Right cardiac atrium (tissue), 5 donors: ENCODE data around the gene HOXB7. TPM values are rescaled to one million over a fixed set of nuclear protein-coding genes. Genes with fewer than 3 reads are reported as not detected.
A peak's percentile ranks its signal among the peaks of the same experiment; 100 is the strongest.

Experiments
- ATAC-seq, 2 donors: fragments of 200-7000 bp; cut with Tn5 transposase; one replicate each; pipeline versions ENCODE4 v1.8.0 to v1.9.1; 2020; ENCODE audit warnings: moderate library complexity in 2 of 2, mild to moderate bottlenecking in 1 of 2
- DNase-seq, 3 donors: peaks; one replicate each; pipeline ENCODE4 v3.0.0-alpha.2; 2020
- H3K27ac ChIP-seq: one replicate; pipeline ENCODE4 v1.5.1; 2013; ENCODE audit warnings: mild to moderate bottlenecking, low read length, control low read depth, moderate library complexity
- H3K27me3 ChIP-seq: one replicate; pipeline ENCODE4 v1.6.1; 2013; ENCODE audit not compliant: control insufficient read depth, insufficient read depth
- H3K4me1 ChIP-seq: one replicate; pipeline ENCODE4 v1.6.1; 2013; ENCODE audit warnings: low read length; ENCODE audit not compliant: control insufficient read depth, insufficient read depth
- H3K4me3 ChIP-seq: one replicate; pipeline ENCODE4 v1.5.1; 2013; ENCODE audit warnings: low read length, control low read depth
- H3K9me3 ChIP-seq: one replicate; pipeline ENCODE4 v1.6.1; 2013; ENCODE audit warnings: low read length; ENCODE audit not compliant: control insufficient read depth
- WGBS: extraction: QIAGEN DNeasy Blood & Tissue Kit; methylation state at CpG from one replicate; pipeline ENCODE4 v1.1.7; 2013; 5-methylcytosine and 5-hydroxymethylcytosine counted together
- intact Hi-C, 4 donors: fragments of 100-400 bp; cut with DNase I; formaldehyde crosslinking; loops; one replicate each; pipeline versions ENCODE4 v1.11.0 to v1.14.0; 2022 to 2023
- polyA plus RNA-seq: library from polyadenylated mRNA; stranded (reverse); fragments of 200-250 nt; gene quantifications from one replicate; pipeline ENCODE4 v1.2.3, GENCODE V29; 2013
- total RNA-seq, 4 donors: library from RNA; stranded (reverse); fragmentation: NEBNext Ultra II Directional; extraction: Animal tissue kit (Norgen Biotek cat#: 25700); gene quantifications; one replicate each; pipeline ENCODE4 v1.2.1, GENCODE V29; 2021
- donor health status: healthy with polysubstance abuse.
- donor health status: DM: no; HTN: yes; CAD: no.
- donor health status: DM: no; HTN: no; CAD: no.
- donor health status: DM: no; HTN: yes; CAD: no; lungs with severe emphysema.
- donor health status: DM: yes; HTN: yes; CAD: no.

HOXB7 gene
- total and polyA plus RNA-seq, 5 donors = 0.48 to 0.80 (median 0.50) TPM

- H3K27ac ChIP-seq = no peak overlapping the region
- peak in 1 of 3 donors; percentile 32 for DNase-seq
- 10% methylated on average over 54 of the region's 54 CpGs for WGBS
- H3K9me3 ChIP-seq = no peaks in the 10 kb centered on the region
- no peak for ATAC-seq
- no peaks in the 10 kb centered on the region for H3K27me3 ChIP-seq
- no peak overlapping the region for H3K4me3 ChIP-seq
- intact Hi-C loops = loop anchor here in 2 of 4 donors (10.0 kb wide), 2 partner anchors 241 to 261 kb away; no protein-coding TSS in a partner anchor
- H3K4me1 ChIP-seq = peaks cover 4% of the 10 kb centered on the region
These were observed 14.7 kb downstream of the HOXB7 start for GRCh38 chr17:48596000-48596734.

- H3K27ac ChIP-seq = no peak overlapping the region
- DNase-seq (peak in 1 of 3 donors; percentile 7), ATAC-seq (no peak)
- no peaks in the 10 kb centered on the region for H3K9me3 ChIP-seq
- no peaks in the 10 kb centered on the region for H3K27me3 ChIP-seq
- WGBS = 43% methylated on average over 25 of the region's 25 CpGs
- intact Hi-C loops = loop anchor here in 2 of 4 donors (10.0 kb wide), 2 partner anchors 241 to 261 kb away; no protein-coding TSS in a partner anchor
- no peak overlapping the region for H3K4me3 ChIP-seq
- H3K4me1 ChIP-seq = peaks cover 4% of the 10 kb centered on the region
These were observed 15.4 kb downstream of the HOXB7 start for GRCh38 chr17:48595278-48595999.

GRCh38 chr17:48594538-48595277 is 16.1 kb downstream of the HOXB7 start:
- no peaks in the 10 kb centered on the region for H3K9me3 ChIP-seq
- peaks cover 4% of the 10 kb centered on the region for H3K4me1 ChIP-seq
- H3K4me3 ChIP-seq = no peak overlapping the region
- no peaks in the 10 kb centered on the region for H3K27me3 ChIP-seq
- WGBS = 42% methylated on average over 25 of the region's 25 CpGs
- DNase-seq (peak in 1 of 3 donors; percentile 18), ATAC-seq (no peak)
- H3K27ac ChIP-seq = no peak overlapping the region
- intact Hi-C loops = loop anchor here in 2 of 4 donors (10.0 kb wide), 2 partner anchors 240 to 260 kb away; no protein-coding TSS in a partner anchor

GRCh38 chr17:48593840-48594537 is 16.8 kb downstream of the HOXB7 start:
- DNase-seq (peak; percentile 69 to 91 (median 90)), ATAC-seq (peak; percentile 56 to 68)
- Histone ChIP-seq H3K4me3 (peak overlapping the region; percentile 6), H3K27ac (no peak overlapping the region), H3K27me3 (no peaks in the 10 kb centered on the region), H3K9me3 (no peaks in the 10 kb centered on the region), H3K4me1 (peaks cover 4% of the 10 kb centered on the region)
- intact Hi-C loops = loop anchor here in 2 of 4 donors (10.0 kb wide), 2 partner anchors 239 to 259 kb away; no protein-coding TSS in a partner anchor
- 10% methylated on average over 37 of the region's 37 CpGs for WGBS

- DNase-seq (no peak), ATAC-seq (no peak)
- Histone ChIP-seq H3K4me3 (peak within 1 kb of the TSS; percentile 6), H3K27me3 (no peaks in the 10 kb centered on the region), H3K27ac (no peak within 1 kb of the TSS), H3K4me1 (peaks cover 4% of the 10 kb centered on the region), H3K9me3 (no peaks in the 10 kb centered on the region)
- WGBS = 2% methylated on average over 50 of the region's 50 CpGs
- intact Hi-C loops = loop anchor here in 2 of 4 donors (10.0 kb wide), 2 partner anchors 238 to 258 kb away; no protein-coding TSS in a partner anchor
These were observed 17.5 kb downstream of the HOXB7 start, which contains the start of gene HOXB5 for GRCh38 chr17:48593126-48593829. Gene HOXB5 (minus strand): TSS chr17:48593779. CDS start chr17:48593682, 97 bp downstream.

GRCh38 chr17:48592577-48592976 is 18.2 kb downstream of the HOXB7 start:
- DNase-seq = no peak
- 10% methylated on average over 14 of the region's 14 CpGs for WGBS
- Histone ChIP-seq H3K27ac (no peak overlapping the region), H3K9me3 (no peaks in the 10 kb centered on the region), H3K27me3 (no peaks in the 10 kb centered on the region), H3K4me3 (peak overlapping the region; percentile 12), H3K4me1 (no peaks in the 10 kb centered on the region)
- intact Hi-C loops = loop anchor here in 2 of 4 donors (10.0 kb wide), 2 partner anchors 238 to 258 kb away; no protein-coding TSS in a partner anchor
- ATAC-seq = peak in 1 of 2 donors; percentile 13

- 24% methylated on average over 33 of the region's 33 CpGs for WGBS
- intact Hi-C loops = loop anchor here in 2 of 4 donors (10.0 kb wide), 2 partner anchors 237 to 257 kb away; no protein-coding TSS in a partner anchor
- Histone ChIP-seq H3K27ac (no peak overlapping the region), H3K27me3 (no peaks in the 10 kb centered on the region), H3K4me1 (no peaks in the 10 kb centered on the region), H3K4me3 (peak overlapping the region; percentile 12), H3K9me3 (no peaks in the 10 kb centered on the region)
- no peak for DNase-seq
- no peak for ATAC-seq
These were observed 18.7 kb downstream of the HOXB7 start for GRCh38 chr17:48592057-48592514.

- Histone ChIP-seq H3K27ac (no peak overlapping the region), H3K4me1 (no peaks in the 10 kb centered on the region), H3K27me3 (no peaks in the 10 kb centered on the region), H3K9me3 (no peaks in the 10 kb centered on the region), H3K4me3 (no peak overlapping the region)
- no peak for DNase-seq
- intact Hi-C loops = loop anchor here in 2 of 4 donors (10.0 kb wide), 2 partner anchors 237 to 257 kb away; no protein-coding TSS in a partner anchor
- WGBS = 90% methylated on average over 10 of the region's 10 CpGs
- ATAC-seq = no peak
These were observed 19.4 kb downstream of the HOXB7 start for GRCh38 chr17:48591255-48592056.

- intact Hi-C loops = loop anchor here in 2 of 4 donors (10.0 kb wide), 2 partner anchors 236 to 256 kb away; no protein-coding TSS in a partner anchor
- Histone ChIP-seq H3K27me3 (no peaks in the 10 kb centered on the region), H3K4me3 (no peak overlapping the region), H3K4me1 (no peaks in the 10 kb centered on the region), H3K9me3 (no peaks in the 10 kb centered on the region), H3K27ac (no peak overlapping the region)
- DNase-seq (no peak), ATAC-seq (no peak)
These were observed 20.1 kb downstream of the HOXB7 start for GRCh38 chr17:48590607-48591161.
